ENCODE measurements around the gene EXOC8. TPM values are rescaled to one million over a fixed set of nuclear protein-coding genes. Genes with fewer than 3 reads are reported as not detected.

The EXOC8 gene
- total RNA-seq, 1 donor from 2014 or later: 15.2 TPM

GRCh38 chr1:231374394-231374793, 36.7 kb upstream of the EXOC8 start:
- Histone ChIP-seq H3K9me3 (ENCODE audit: insufficient read depth, low read depth, low read length) (no peaks in the 10 kb centered on the region), H4K20me1 (ENCODE audit: insufficient read depth, low read length) (peaks cover 24% of the 10 kb centered on the region), H3K4me3 (ENCODE audit: insufficient read depth, low read depth, low read length) (no peak overlapping the region), H3K4me1 (ENCODE audit: insufficient read depth, low read length) (no peaks in the 10 kb centered on the region), H2AFZ (ENCODE audit: low read depth, low read length) (no peak overlapping the region), H3K79me2 (ENCODE audit: insufficient read depth, low read length) (peaks cover 50% of the 10 kb centered on the region), H3K36me3 (ENCODE audit: insufficient read depth, low read length) (no peaks in the 10 kb centered on the region), H3K4me2 (ENCODE audit: low read length) (no peak overlapping the region), H3K27ac (ENCODE audit: low read depth, low read length) (no peak overlapping the region), H3K9ac (ENCODE audit: low read length) (no peak overlapping the region), H3K27me3 (ENCODE audit: insufficient read depth, low read length) (no peaks in the 10 kb centered on the region)
- no peaks in the 10 kb centered on the region for H3K27me3 Mint-ChIP-seq (ENCODE audit: low read depth, unreplicated experiment)
- peaks cover 16% of the 10 kb centered on the region for H3K4me1 Mint-ChIP-seq (ENCODE audit: low read depth, unreplicated experiment)
- FAIRE-seq (no peak), DNase-seq (ENCODE audit: low read depth) (no peak)
- no peak for TF ChIP-seq CTCF (IDR thresholded peaks at IDR 0.05; ENCODE audit: insufficient read depth, low read depth, low read length)
- no peak for TF ChIP-seq EZH2 (IDR thresholded peaks at IDR 0.05; ENCODE audit: insufficient read depth, low read length)
- no peak overlapping the region for H3K4me3 Mint-ChIP-seq (ENCODE audit: unreplicated experiment)
- no peak overlapping the region for H3K27ac Mint-ChIP-seq (ENCODE audit: unreplicated experiment)
- H3K36me3 Mint-ChIP-seq (ENCODE audit: low read depth, unreplicated experiment): peaks cover 2% of the 10 kb centered on the region
- H3K9me3 Mint-ChIP-seq (ENCODE audit: unreplicated experiment): no peaks in the 10 kb centered on the region

GRCh38 chr1:231372501-231372900, 34.8 kb upstream of the EXOC8 start:
- H3K4me3 Mint-ChIP-seq (ENCODE audit: unreplicated experiment): no peak overlapping the region
- Histone ChIP-seq H4K20me1 (ENCODE audit: insufficient read depth, low read length) (peaks cover 23% of the 10 kb centered on the region), H3K4me2 (ENCODE audit: low read length) (no peak overlapping the region), H3K27me3 (ENCODE audit: insufficient read depth, low read length) (no peaks in the 10 kb centered on the region), H3K9me3 (ENCODE audit: insufficient read depth, low read depth, low read length) (no peaks in the 10 kb centered on the region), H3K4me3 (ENCODE audit: insufficient read depth, low read depth, low read length) (no peak overlapping the region), H3K9ac (ENCODE audit: low read length) (no peak overlapping the region), H3K4me1 (ENCODE audit: insufficient read depth, low read length) (no peaks in the 10 kb centered on the region), H3K79me2 (ENCODE audit: insufficient read depth, low read length) (peaks cover 34% of the 10 kb centered on the region), H3K27ac (ENCODE audit: low read depth, low read length) (no peak overlapping the region), H2AFZ (ENCODE audit: low read depth, low read length) (no peak overlapping the region), H3K36me3 (ENCODE audit: insufficient read depth, low read length) (no peaks in the 10 kb centered on the region)
- no peak overlapping the region for H3K27ac Mint-ChIP-seq (ENCODE audit: unreplicated experiment)
- TF ChIP-seq EZH2 (IDR thresholded peaks at IDR 0.05; ENCODE audit: insufficient read depth, low read length) (no peak), CTCF (IDR thresholded peaks at IDR 0.05; ENCODE audit: insufficient read depth, low read depth, low read length) (no peak)
- H3K9me3 Mint-ChIP-seq (ENCODE audit: unreplicated experiment): no peaks in the 10 kb centered on the region
- peaks cover 5% of the 10 kb centered on the region for H3K36me3 Mint-ChIP-seq (ENCODE audit: low read depth, unreplicated experiment)
- peaks cover 12% of the 10 kb centered on the region for H3K4me1 Mint-ChIP-seq (ENCODE audit: low read depth, unreplicated experiment)
- H3K27me3 Mint-ChIP-seq (ENCODE audit: low read depth, unreplicated experiment): no peaks in the 10 kb centered on the region
- no peak for FAIRE-seq
- no peak for DNase-seq (ENCODE audit: low read depth)

- H3K27me3 Mint-ChIP-seq (ENCODE audit: low read depth, unreplicated experiment): no peaks in the 10 kb centered on the region
Measured at GRCh38 chr1:231369282-231369681, 31.6 kb upstream of the EXOC8 start.

More at GRCh38 chr1:231369282-231369681, 31.6 kb upstream of the EXOC8 start:
- Histone ChIP-seq H3K27me3 (ENCODE audit: insufficient read depth, low read length) (no peaks in the 10 kb centered on the region), H3K9me3 (ENCODE audit: insufficient read depth, low read depth, low read length) (no peaks in the 10 kb centered on the region), H3K9ac (ENCODE audit: low read length) (no peak overlapping the region), H3K4me2 (ENCODE audit: low read length) (no peak overlapping the region), H3K4me3 (ENCODE audit: insufficient read depth, low read depth, low read length) (no peak overlapping the region), H3K27ac (ENCODE audit: low read depth, low read length) (no peak overlapping the region), H4K20me1 (ENCODE audit: insufficient read depth, low read length) (peaks cover 13% of the 10 kb centered on the region), H3K36me3 (ENCODE audit: insufficient read depth, low read length) (no peaks in the 10 kb centered on the region), H3K4me1 (ENCODE audit: insufficient read depth, low read length) (no peaks in the 10 kb centered on the region), H2AFZ (ENCODE audit: low read depth, low read length) (no peak overlapping the region), H3K79me2 (ENCODE audit: insufficient read depth, low read length) (peaks cover 2% of the 10 kb centered on the region)
- Mint-ChIP-seq H3K9me3 (ENCODE audit: unreplicated experiment) (no peaks in the 10 kb centered on the region), H3K36me3 (ENCODE audit: low read depth, unreplicated experiment) (peaks cover 5% of the 10 kb centered on the region), H3K27ac (ENCODE audit: unreplicated experiment) (no peak overlapping the region), H3K4me3 (ENCODE audit: unreplicated experiment) (no peak overlapping the region), H3K4me1 (ENCODE audit: low read depth, unreplicated experiment) (peaks cover 2% of the 10 kb centered on the region)
- no peak for DNase-seq (ENCODE audit: low read depth)
- TF ChIP-seq EZH2 (IDR thresholded peaks at IDR 0.05; ENCODE audit: insufficient read depth, low read length) (no peak), CTCF (IDR thresholded peaks at IDR 0.05; ENCODE audit: insufficient read depth, low read depth, low read length) (no peak)
- FAIRE-seq: no peak

Data from astrocyte (in vitro differentiated cells and primary cell).